SK-N-SH (cell line): Measurements from ENCODE around the gene AIF1L.

ENCODE experiments used
- FOSL2 ChIP-seq: IDR thresholded peaks from 2 replicates; pipeline ENCODE4 v1.4.0; 2012; ENCODE audit warnings: low read depth, mild to moderate bottlenecking, moderate library complexity, borderline replicate concordance
- GABPA ChIP-seq: IDR thresholded peaks from 2 replicates; pipeline ENCODE4 v1.4.0; 2012; ENCODE audit warnings: low read depth, mild to moderate bottlenecking
- GATA2 ChIP-seq: sonication (generic); formaldehyde crosslinking; IDR thresholded peaks from 2 replicates; pipeline ENCODE4 v1.5.0; 2020; ENCODE audit warnings: mild to moderate bottlenecking, missing genetic modification reagents
- IRF3 ChIP-seq: fragments of 150-350 bp; IDR thresholded peaks from 2 replicates; pipeline ENCODE4 v1.6.1; 2016; ENCODE audit warnings: mild to moderate bottlenecking, low read depth, low read length
- JUND ChIP-seq: IDR thresholded peaks from 2 replicates; pipeline ENCODE4 v1.4.0; 2012
- MAX ChIP-seq: IDR thresholded peaks from 2 replicates; pipeline ENCODE4 v1.4.0; 2012; ENCODE audit warnings: low read depth
- POLR2AphosphoS5 ChIP-seq: IDR thresholded peaks from 2 replicates; pipeline ENCODE4 v1.6.1; 2012; ENCODE audit warnings: low read depth, low read length
- RFX5 ChIP-seq: IDR thresholded peaks from 2 replicates; pipeline ENCODE4 v1.6.1; 2012; ENCODE audit warnings: mild to moderate bottlenecking, improper control_type of control experiment, low read length
- TCF12 ChIP-seq: IDR thresholded peaks from 2 replicates; pipeline ENCODE4 v1.4.0; 2012
- USF1 ChIP-seq: IDR thresholded peaks from 2 replicates; pipeline ENCODE4 v1.4.0; 2012; ENCODE audit warnings: low read depth, borderline replicate concordance
- YY1 ChIP-seq: IDR thresholded peaks from 2 replicates; pipeline ENCODE4 v1.4.0; 2012; ENCODE audit warnings: low read depth, mild to moderate bottlenecking
- ZBTB33 ChIP-seq: IDR thresholded peaks from 2 replicates; pipeline ENCODE4 v1.4.0; 2012; ENCODE audit warnings: low read depth, borderline replicate concordance
- TF ChIP-seq, protein P1 (sequence below): fragments of 200-600 bp; sonication (generic); IDR thresholded peaks from 2 replicates; pipeline ENCODE4 v1.6.1; 2017; ENCODE audit warnings: antibody characterized with exemption, mild to moderate bottlenecking, moderate library complexity
- TF ChIP-seq, protein P2 (sequence below): IDR thresholded peaks from 2 replicates; pipeline ENCODE4 v1.6.1; 2012; ENCODE audit warnings: mild to moderate bottlenecking, low read depth, low read length, moderate library complexity

DNA sequence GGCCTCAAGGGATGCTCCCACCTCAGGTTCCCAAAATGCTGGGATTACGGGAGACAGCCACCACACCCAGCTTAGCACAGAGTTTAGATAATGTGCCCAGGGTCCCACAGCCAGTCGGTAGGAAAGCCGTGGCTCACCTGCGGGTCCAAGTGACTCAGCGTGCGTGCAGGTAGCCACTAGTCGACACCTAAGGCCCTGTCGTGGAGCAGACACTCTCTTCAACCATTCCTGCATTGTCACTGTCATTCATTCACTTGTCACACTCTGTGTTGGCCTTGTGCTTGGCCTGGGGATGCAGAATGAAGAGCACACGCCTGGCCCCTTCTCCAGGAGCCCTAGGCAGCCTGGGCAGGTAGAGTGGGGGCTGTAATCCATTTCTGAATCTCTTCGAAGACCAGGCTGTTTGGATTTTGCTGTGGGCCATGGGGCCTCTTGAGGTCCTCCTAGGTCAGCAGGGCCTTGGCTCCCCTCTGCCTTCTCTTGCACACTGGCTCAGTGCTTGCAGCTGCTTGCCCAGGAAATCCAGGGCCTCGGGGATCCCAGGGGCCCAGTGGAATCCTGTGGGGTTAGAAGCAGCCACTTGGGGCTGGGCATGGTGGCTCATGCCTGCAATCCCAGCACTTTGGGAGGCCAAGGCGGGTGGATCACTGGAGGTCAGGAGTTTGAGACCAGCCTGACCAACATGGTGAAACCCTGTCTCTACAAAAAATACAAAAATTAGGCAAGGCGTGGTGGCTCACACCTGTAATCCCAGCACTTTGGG, 6.1 kb upstream of the AIF1L start:
- TF ChIP-seq YY1 (no peak), GABPA (no peak), GATA2 (CRISPR knock-in tag) (no peak), TCF12 (no peak), JUND (no peak), MAX (no peak), USF1 (no peak), POLR2AphosphoS5 (no peak), IRF3 (no peak), FOSL2 (no peak), ZBTB33 (no peak), RFX5 (no peak)
- TF ChIP-seq, protein P1, sequence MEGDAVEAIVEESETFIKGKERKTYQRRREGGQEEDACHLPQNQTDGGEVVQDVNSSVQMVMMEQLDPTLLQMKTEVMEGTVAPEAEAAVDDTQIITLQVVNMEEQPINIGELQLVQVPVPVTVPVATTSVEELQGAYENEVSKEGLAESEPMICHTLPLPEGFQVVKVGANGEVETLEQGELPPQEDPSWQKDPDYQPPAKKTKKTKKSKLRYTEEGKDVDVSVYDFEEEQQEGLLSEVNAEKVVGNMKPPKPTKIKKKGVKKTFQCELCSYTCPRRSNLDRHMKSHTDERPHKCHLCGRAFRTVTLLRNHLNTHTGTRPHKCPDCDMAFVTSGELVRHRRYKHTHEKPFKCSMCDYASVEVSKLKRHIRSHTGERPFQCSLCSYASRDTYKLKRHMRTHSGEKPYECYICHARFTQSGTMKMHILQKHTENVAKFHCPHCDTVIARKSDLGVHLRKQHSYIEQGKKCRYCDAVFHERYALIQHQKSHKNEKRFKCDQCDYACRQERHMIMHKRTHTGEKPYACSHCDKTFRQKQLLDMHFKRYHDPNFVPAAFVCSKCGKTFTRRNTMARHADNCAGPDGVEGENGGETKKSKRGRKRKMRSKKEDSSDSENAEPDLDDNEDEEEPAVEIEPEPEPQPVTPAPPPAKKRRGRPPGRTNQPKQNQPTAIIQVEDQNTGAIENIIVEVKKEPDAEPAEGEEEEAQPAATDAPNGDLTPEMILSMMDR = no peak
- TF ChIP-seq, protein P2, sequence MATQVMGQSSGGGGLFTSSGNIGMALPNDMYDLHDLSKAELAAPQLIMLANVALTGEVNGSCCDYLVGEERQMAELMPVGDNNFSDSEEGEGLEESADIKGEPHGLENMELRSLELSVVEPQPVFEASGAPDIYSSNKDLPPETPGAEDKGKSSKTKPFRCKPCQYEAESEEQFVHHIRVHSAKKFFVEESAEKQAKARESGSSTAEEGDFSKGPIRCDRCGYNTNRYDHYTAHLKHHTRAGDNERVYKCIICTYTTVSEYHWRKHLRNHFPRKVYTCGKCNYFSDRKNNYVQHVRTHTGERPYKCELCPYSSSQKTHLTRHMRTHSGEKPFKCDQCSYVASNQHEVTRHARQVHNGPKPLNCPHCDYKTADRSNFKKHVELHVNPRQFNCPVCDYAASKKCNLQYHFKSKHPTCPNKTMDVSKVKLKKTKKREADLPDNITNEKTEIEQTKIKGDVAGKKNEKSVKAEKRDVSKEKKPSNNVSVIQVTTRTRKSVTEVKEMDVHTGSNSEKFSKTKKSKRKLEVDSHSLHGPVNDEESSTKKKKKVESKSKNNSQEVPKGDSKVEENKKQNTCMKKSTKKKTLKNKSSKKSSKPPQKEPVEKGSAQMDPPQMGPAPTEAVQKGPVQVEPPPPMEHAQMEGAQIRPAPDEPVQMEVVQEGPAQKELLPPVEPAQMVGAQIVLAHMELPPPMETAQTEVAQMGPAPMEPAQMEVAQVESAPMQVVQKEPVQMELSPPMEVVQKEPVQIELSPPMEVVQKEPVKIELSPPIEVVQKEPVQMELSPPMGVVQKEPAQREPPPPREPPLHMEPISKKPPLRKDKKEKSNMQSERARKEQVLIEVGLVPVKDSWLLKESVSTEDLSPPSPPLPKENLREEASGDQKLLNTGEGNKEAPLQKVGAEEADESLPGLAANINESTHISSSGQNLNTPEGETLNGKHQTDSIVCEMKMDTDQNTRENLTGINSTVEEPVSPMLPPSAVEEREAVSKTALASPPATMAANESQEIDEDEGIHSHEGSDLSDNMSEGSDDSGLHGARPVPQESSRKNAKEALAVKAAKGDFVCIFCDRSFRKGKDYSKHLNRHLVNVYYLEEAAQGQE = no peak
